SK-N-SH (cell line): ENCODE measurements around the gene GARNL3.

ENCODE experiments used
- ELF1 ChIP-seq: IDR thresholded peaks from 2 replicates; pipeline ENCODE4 v1.4.0; 2012
- EP300 ChIP-seq, 2 experiments: IDR thresholded peaks; 2 replicates each; pipeline versions ENCODE4 v1.4.0 to v1.6.1; 2012; ENCODE audit warnings: borderline replicate concordance in 1 of 2, low read depth in 1 of 2, low read length in 1 of 2
- EZH2phosphoT487 ChIP-seq: fragments of 200-600 bp; sonication (generic); IDR thresholded peaks from 2 replicates; pipeline ENCODE4 v1.6.1; 2017; ENCODE audit warnings: low read depth, mixed run types, mild to moderate bottlenecking, antibody characterized with exemption, moderate library complexity, borderline replicate concordance
- GABPA ChIP-seq: IDR thresholded peaks from 2 replicates; pipeline ENCODE4 v1.4.0; 2012; ENCODE audit warnings: low read depth, mild to moderate bottlenecking
- JUND ChIP-seq: IDR thresholded peaks from 2 replicates; pipeline ENCODE4 v1.4.0; 2012
- MAX ChIP-seq: IDR thresholded peaks from 2 replicates; pipeline ENCODE4 v1.4.0; 2012; ENCODE audit warnings: low read depth
- REST ChIP-seq: IDR thresholded peaks from 2 replicates; pipeline ENCODE4 v1.6.1; 2012; ENCODE audit warnings: mild to moderate bottlenecking, low read depth, low read length, moderate library complexity
- SIN3A ChIP-seq: IDR thresholded peaks from 2 replicates; pipeline ENCODE4 v1.6.1; 2012; ENCODE audit warnings: low read depth, mild to moderate bottlenecking, low read length, moderate library complexity, borderline replicate concordance
- TF ChIP-seq, protein P1 (sequence below): fragments of 200-600 bp; sonication (generic); IDR thresholded peaks from 2 replicates; pipeline ENCODE4 v1.6.1; 2017; ENCODE audit warnings: antibody characterized with exemption, mild to moderate bottlenecking, moderate library complexity

- TF ChIP-seq, protein P1, sequence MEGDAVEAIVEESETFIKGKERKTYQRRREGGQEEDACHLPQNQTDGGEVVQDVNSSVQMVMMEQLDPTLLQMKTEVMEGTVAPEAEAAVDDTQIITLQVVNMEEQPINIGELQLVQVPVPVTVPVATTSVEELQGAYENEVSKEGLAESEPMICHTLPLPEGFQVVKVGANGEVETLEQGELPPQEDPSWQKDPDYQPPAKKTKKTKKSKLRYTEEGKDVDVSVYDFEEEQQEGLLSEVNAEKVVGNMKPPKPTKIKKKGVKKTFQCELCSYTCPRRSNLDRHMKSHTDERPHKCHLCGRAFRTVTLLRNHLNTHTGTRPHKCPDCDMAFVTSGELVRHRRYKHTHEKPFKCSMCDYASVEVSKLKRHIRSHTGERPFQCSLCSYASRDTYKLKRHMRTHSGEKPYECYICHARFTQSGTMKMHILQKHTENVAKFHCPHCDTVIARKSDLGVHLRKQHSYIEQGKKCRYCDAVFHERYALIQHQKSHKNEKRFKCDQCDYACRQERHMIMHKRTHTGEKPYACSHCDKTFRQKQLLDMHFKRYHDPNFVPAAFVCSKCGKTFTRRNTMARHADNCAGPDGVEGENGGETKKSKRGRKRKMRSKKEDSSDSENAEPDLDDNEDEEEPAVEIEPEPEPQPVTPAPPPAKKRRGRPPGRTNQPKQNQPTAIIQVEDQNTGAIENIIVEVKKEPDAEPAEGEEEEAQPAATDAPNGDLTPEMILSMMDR: no peak
- TF ChIP-seq EZH2phosphoT487 (no peak), MAX (no peak), EP300 (IDR thresholded peaks at IDR 0.05; ENCODE audit: borderline replicate concordance in 1 of 2, low read depth in 1 of 2, low read length in 1 of 2) (no peak), SIN3A (no peak), GABPA (no peak), ELF1 (no peak), JUND (no peak), REST (no peak)
Measured at GRCh38 chr9:127290561-127291065, 26.0 kb downstream of the GARNL3 start.
